GM12891 (cell line): Measurements from ENCODE around the gene HIBADH.

Experiments
- PAX5 ChIP-seq: IDR thresholded peaks from 2 replicates; pipeline ENCODE4 v1.6.1; 2011; ENCODE audit warnings: low read length, moderate library complexity, mild to moderate bottlenecking; ENCODE audit not compliant: insufficient read depth, severe bottlenecking
- POLR2A ChIP-seq: IDR thresholded peaks from 2 replicates; pipeline ENCODE4 v1.6.1; 2011; ENCODE audit warnings: low read depth, low read length, control low read depth
- POLR2AphosphoS5 ChIP-seq: IDR thresholded peaks from 2 replicates; pipeline ENCODE4 v1.6.1; 2011; ENCODE audit warnings: low read depth, low read length, control low read depth
- POU2F2 ChIP-seq: IDR thresholded peaks from 2 replicates; pipeline ENCODE4 v1.6.1; 2011; ENCODE audit warnings: low read depth, mild to moderate bottlenecking, control low read depth, low read length, moderate library complexity
- TAF1 ChIP-seq: IDR thresholded peaks from 2 replicates; pipeline ENCODE4 v1.6.1; 2011; ENCODE audit warnings: low read depth, low read length, control low read depth

DNA sequence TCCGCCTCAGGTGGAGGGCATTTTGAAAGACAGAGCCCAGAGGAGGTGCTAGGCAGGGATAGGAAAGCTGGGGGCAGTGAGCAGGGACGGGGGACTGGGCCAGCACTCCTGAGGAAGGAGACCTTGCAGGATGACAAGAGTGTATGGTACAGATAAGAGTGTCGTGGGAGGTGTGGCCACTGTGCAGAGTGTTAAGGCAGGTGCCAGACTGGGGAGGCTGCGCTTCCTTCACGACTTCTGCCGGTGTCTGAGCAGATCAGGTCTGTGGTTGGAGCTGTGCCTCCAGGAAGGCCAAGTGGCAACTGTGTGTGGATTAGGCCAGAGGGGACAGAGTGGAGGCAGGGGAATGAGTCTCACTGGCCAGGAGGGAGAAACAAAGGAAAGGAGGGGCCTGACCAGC, 161.7 kb downstream of the HIBADH start:
- TF ChIP-seq POLR2AphosphoS5 = no peak
- TF ChIP-seq POLR2A = no peak
- TF ChIP-seq TAF1 = no peak
- TF ChIP-seq PAX5 = no peak
- TF ChIP-seq POU2F2 = no peak
